Upper lobe of left lung (tissue), 6 donors: ENCODE measurements around the gene LYPD3. TPM values are rescaled to one million over a fixed set of nuclear protein-coding genes. Genes with fewer than 3 reads are reported as not detected.

Experiments used
- ATAC-seq, 2 donors: fragments of 200-7000 bp; cut with Tn5 transposase; one replicate each; pipeline ENCODE4 v1.9.1; 2022; ENCODE audit warnings: mild to moderate bottlenecking in 2 of 2, moderate library complexity in 2 of 2; ENCODE audit not compliant: low FRiP score in 2 of 2
- DNase-seq, 2 donors: peaks; one replicate each; pipeline ENCODE4 v3.0.0-alpha.2; 2019 to 2020
- H3K27ac ChIP-seq, 4 donors: fragments of 200-600 bp; sonication (generic); one replicate each; pipeline ENCODE4 v1.5.1; 2016 to 2019
- H3K27me3 ChIP-seq, 4 donors: fragments of 200-600 bp; sonication (generic); one replicate each; pipeline ENCODE4 v1.5.1; 2017 to 2019
- H3K36me3 ChIP-seq, 4 donors: fragments of 200-600 bp; sonication (generic); one replicate each; pipeline ENCODE4 v1.5.1; 2016 to 2019
- H3K4me1 ChIP-seq, 4 donors: fragments of 200-600 bp; sonication (generic); one replicate each; pipeline ENCODE4 v1.5.1; 2018 to 2019
- H3K4me3 ChIP-seq, 4 donors: fragments of 200-600 bp; sonication (generic); one replicate each; pipeline ENCODE4 v1.5.1; 2017 to 2019; ENCODE audit warnings: mild to moderate bottlenecking in 2 of 4, moderate library complexity in 1 of 4
- H3K9me3 ChIP-seq, 4 donors: fragments of 200-600 bp; sonication (generic); one replicate each; pipeline ENCODE4 v1.5.1; 2018 to 2019
- CTCF ChIP-seq, 6 experiments: fragments of 450-650 bp in 4 of 6; fragments of 200-600 bp in 2 of 6; sonication (generic) in 2 of 6; IDR thresholded peaks; one replicate each; pipeline ENCODE4 v1.5.1; 2016 to 2019; ENCODE audit warnings: antibody characterized with exemption in 6 of 6
- EP300 ChIP-seq, 4 donors: sonication (generic); formaldehyde crosslinking; IDR thresholded peaks; one replicate each; pipeline ENCODE4 v1.5.1; 2017; ENCODE audit warnings: antibody characterized with exemption in 4 of 4, control low read depth in 2 of 4
- POLR2A ChIP-seq, 4 donors: fragments of 450-650 bp; IDR thresholded peaks; one replicate each; pipeline ENCODE4 v1.5.1; 2016 to 2017; ENCODE audit warnings: antibody characterized with exemption in 4 of 4, mild to moderate bottlenecking in 2 of 4
- POLR2AphosphoS5 ChIP-seq, 2 donors: sonication (generic); formaldehyde crosslinking; IDR thresholded peaks; one replicate each; pipeline ENCODE4 v1.5.1; 2017; ENCODE audit warnings: antibody characterized with exemption in 2 of 2
- WGBS, 2 donors: methylation state at CpG; one replicate each; pipeline ENCODE4 v1.1.5; 2017 to 2018; 5-methylcytosine and 5-hydroxymethylcytosine counted together
- total RNA-seq, 6 donors: library from RNA; depleted of rRNA in 4 of 6; stranded (reverse); fragments of >200 nt in 4 of 6; gene quantifications; one replicate each; pipeline versions ENCODE4 v1.1.0 to v1.2.1, GENCODE V29; 2016 to 2021
- donor health status: DM: no; HTN: no; CAD: no; lungs with moderate emphysema.
- donor health status: DM: no; HTN: yes; CAD: no; lungs with severe emphysema.

The LYPD3 gene
- total RNA-seq, 6 donors from 2014 or later, result 0.29 to 13.6 (median 0.39) TPM; not detected in 1

DNA sequence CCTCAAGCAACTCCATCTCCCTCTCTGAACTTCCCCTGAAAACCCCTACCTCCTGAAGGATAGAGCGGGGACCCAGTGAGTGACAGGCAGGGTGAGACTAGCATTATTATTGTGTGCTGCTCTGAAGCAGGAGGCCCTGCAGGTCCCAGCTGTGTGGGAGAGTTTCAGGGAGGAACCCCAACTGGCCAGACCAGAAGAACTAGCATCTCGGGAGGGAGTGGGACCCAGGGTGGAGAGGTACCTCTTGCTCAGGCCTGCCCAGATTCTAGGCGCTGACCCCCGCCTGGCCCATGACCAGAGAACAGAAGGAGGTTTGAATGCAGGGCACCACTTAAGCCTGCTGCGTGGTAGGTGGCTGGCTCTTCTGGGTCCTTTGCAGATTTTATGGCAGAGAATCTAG is 5.7 kb upstream of the LYPD3 start:
- peaks cover 7 to 16% (median 13%) of the 10 kb centered on the region in 4 donors for H3K4me1 ChIP-seq
- TF ChIP-seq POLR2A (IDR thresholded peaks at IDR 0.05), result no peak
- no peak for TF ChIP-seq CTCF (IDR thresholded peaks at IDR 0.05)
- no peak for TF ChIP-seq POLR2AphosphoS5 (IDR thresholded peaks at IDR 0.05)
- TF ChIP-seq EP300 (IDR thresholded peaks at IDR 0.05), result no peak
- ATAC-seq (no peak), DNase-seq (no peak)
- H3K36me3 ChIP-seq, result no peaks in the 10 kb centered on the region
- no peak overlapping the region for H3K4me3 ChIP-seq
- no peak overlapping the region for H3K27ac ChIP-seq
- no peaks in the 10 kb centered on the region for H3K9me3 ChIP-seq
- H3K27me3 ChIP-seq, result no peaks in the 10 kb centered on the region
- 69 to 95% methylated on average over 3 to 5 of the region's 5 CpGs for WGBS, 2 donors

DNA sequence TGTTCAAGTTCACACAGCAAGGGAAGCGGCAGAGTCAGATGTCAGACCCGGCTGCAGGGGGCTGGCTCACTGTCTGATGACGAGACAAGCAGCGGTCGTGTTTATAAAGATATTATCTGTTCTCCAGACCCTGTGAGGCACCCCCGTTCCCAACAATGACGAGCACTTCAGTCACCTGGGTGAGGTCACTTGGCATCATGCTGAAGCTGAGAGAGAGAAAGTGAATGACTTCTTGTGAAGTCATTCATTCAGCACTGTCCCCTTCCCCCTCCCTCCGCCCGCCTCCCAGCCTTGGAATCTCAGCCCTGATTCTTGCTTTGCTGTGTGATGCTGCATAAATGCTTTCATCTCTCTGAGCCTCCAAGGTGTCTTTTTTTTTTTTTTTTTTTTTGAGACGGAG is 4.9 kb upstream of the LYPD3 start:
- H3K4me3 ChIP-seq, result no peak overlapping the region
- no peaks in the 10 kb centered on the region for H3K27me3 ChIP-seq
- 61 to 74% methylated on average over 10 of the region's 10 CpGs for WGBS, 2 donors
- peaks cover 3 to 17% (median 10%) of the 10 kb centered on the region in 4 donors for H3K4me1 ChIP-seq
- no peaks in the 10 kb centered on the region for H3K36me3 ChIP-seq
- no peak for ATAC-seq
- DNase-seq, result no peak
- no peak overlapping the region for H3K27ac ChIP-seq
- no peak for TF ChIP-seq POLR2A (IDR thresholded peaks at IDR 0.05)
- TF ChIP-seq EP300 (IDR thresholded peaks at IDR 0.05), result no peak
- TF ChIP-seq CTCF (IDR thresholded peaks at IDR 0.05), result no peak
- no peak for TF ChIP-seq POLR2AphosphoS5 (IDR thresholded peaks at IDR 0.05)
- no peaks in the 10 kb centered on the region for H3K9me3 ChIP-seq

DNA sequence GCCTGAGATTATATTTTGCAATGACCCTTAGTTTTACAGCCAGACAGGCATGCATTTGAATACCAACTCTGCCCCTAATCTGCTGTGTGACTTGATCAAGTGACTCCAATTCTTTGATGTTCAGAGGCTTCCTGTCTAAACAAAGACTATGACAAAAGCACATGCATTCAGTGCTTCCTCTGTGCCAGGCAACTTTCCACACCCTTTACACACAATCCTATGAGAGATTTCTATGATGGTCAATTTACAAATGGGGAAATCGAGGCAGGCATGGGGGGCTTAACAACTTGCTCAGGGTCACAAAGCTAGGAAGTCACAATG is 3.7 kb upstream of the LYPD3 start:
- H3K27ac ChIP-seq, result peak overlapping the region in 1 of 4 donors; percentile 38
- no peak for TF ChIP-seq POLR2A (IDR thresholded peaks at IDR 0.05)
- TF ChIP-seq EP300 (IDR thresholded peaks at IDR 0.05), result no peak
- no peak for TF ChIP-seq POLR2AphosphoS5 (IDR thresholded peaks at IDR 0.05)
- TF ChIP-seq CTCF (IDR thresholded peaks at IDR 0.05), result no peak

DNA sequence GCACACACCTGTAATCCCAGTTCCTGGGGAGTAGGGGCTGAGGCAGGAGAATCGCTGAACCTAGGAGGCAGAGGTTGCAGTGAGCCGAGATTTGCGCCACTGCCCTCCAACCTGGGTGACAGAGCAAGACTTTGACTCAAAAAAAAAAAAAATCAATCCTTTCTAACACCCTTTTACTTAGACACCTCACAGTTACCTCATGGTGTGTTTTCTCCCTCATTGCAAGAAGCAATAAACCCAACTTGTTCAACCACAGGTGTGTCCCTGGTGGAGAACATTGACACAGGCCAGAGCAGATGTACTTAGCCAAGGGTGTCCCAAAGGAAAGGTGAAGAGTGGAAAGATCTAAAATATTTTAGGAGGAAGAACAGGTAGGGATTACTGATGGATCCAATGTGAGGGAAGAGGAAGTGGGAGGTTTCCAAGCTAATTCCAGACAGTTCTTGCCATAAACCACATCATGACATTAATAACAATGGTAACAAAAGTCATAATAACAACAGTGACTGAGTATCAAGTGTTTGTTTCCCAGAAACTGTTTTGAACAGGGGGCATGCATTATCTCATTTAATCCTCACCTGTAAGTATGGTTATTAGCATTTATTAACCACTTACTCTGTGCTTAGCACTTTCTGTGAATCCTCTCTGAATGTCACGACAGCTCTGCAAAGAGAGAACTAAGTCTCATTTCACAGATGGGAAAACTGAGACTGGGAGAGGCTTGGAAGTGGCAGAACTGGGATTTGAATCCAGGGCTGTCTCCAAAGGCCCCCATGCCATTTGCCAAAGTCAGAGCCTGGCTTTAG is 3.1 kb upstream of the LYPD3 start:
- no peaks in the 10 kb centered on the region for H3K36me3 ChIP-seq
- ATAC-seq, result no peak
- no peak for DNase-seq
- H3K4me3 ChIP-seq, result no peak overlapping the region
- peaks cover 8 to 23% (median 14%) of the 10 kb centered on the region in 4 donors for H3K4me1 ChIP-seq
- 90 to 94% methylated on average over 4 of the region's 4 CpGs for WGBS, 2 donors
- no peaks in the 10 kb centered on the region for H3K9me3 ChIP-seq
- H3K27ac ChIP-seq, result peak overlapping the region in 1 of 4 donors; percentile 38
- H3K27me3 ChIP-seq, result no peaks in the 10 kb centered on the region
- TF ChIP-seq CTCF (IDR thresholded peaks at IDR 0.05), result no peak
- no peak for TF ChIP-seq POLR2A (IDR thresholded peaks at IDR 0.05)
- TF ChIP-seq POLR2AphosphoS5 (IDR thresholded peaks at IDR 0.05), result no peak
- TF ChIP-seq EP300 (IDR thresholded peaks at IDR 0.05), result no peak

More for the DNA sequence above, 3.7 kb upstream of the LYPD3 start:
- Histone ChIP-seq H3K4me3 (no peak overlapping the region), H3K27me3 (no peaks in the 10 kb centered on the region), H3K36me3 (no peaks in the 10 kb centered on the region), H3K4me1 (peaks cover 8 to 17% (median 11%) of the 10 kb centered on the region in 4 donors), H3K9me3 (no peaks in the 10 kb centered on the region)
- WGBS, 2 donors, result 44 to 60% methylated on average over 1 of the region's 1 CpG
- ATAC-seq (no peak), DNase-seq (no peak)

DNA sequence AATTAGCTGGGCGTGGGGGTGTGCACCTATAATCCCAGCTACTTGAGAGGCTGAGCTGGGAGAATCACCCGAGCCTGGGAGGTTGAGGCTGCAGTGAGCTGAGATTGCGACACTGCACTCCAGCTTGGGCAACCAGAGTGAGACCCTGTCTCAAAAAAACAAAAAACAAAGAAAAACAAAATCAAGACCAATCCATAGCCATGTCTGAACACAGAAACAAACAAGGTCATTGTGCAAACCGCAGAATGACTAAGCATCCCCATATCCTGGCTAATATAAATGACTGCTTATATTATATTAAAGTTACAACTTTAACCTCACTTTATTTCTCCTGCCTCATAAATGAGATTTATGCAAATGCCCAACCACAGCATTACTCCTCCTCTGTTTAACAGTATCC is 2.3 kb upstream of the LYPD3 start:
- H3K27ac ChIP-seq, result no peak overlapping the region
- DNase-seq (no peak), ATAC-seq (no peak)
- no peaks in the 10 kb centered on the region for H3K27me3 ChIP-seq
- no peak overlapping the region for H3K4me3 ChIP-seq
- peaks cover 8 to 25% (median 17%) of the 10 kb centered on the region in 4 donors for H3K4me1 ChIP-seq
- 75 to 78% methylated on average over 4 of the region's 4 CpGs for WGBS, 2 donors
- no peaks in the 10 kb centered on the region for H3K36me3 ChIP-seq
- no peaks in the 10 kb centered on the region for H3K9me3 ChIP-seq
- TF ChIP-seq POLR2A (IDR thresholded peaks at IDR 0.05), result no peak
- TF ChIP-seq POLR2AphosphoS5 (IDR thresholded peaks at IDR 0.05), result no peak
- no peak for TF ChIP-seq CTCF (IDR thresholded peaks at IDR 0.05)
- no peak for TF ChIP-seq EP300 (IDR thresholded peaks at IDR 0.05)
